OCI-LY1 (cell line): ENCODE measurements around the gene STX17.

Source experiments
- CTCF ChIP-seq: fragments of 200-600 bp; sonication (generic), shearing (Covaris generic); IDR thresholded peaks from 2 replicates; pipeline ENCODE4 v1.5.1; 2017; ENCODE audit warnings: mild to moderate bottlenecking, antibody characterized with exemption, low read length, moderate library complexity, mixed read lengths
- EZH2 ChIP-seq: fragments of 200-600 bp; sonication (generic), shearing (Covaris generic); IDR thresholded peaks from 2 replicates; pipeline ENCODE4 v1.8.0; 2017; ENCODE audit warnings: borderline replicate concordance, mixed run types, mild to moderate bottlenecking, antibody characterized with exemption, low read length, moderate library complexity, mixed read lengths

GRCh38 chr9:99962680-99963261 is 56.3 kb downstream of the STX17 start:
- TF ChIP-seq CTCF: no peak
- TF ChIP-seq EZH2: no peak
